Kidney epithelial cell (primary cell): Measurements from ENCODE around the gene ELOVL4. TPM values are rescaled to one million over a fixed set of nuclear protein-coding genes. Genes with fewer than 3 reads are reported as not detected.

Source experiments
- DNase-seq: peaks from one replicate; pipeline ENCODE4 v3.0.0-alpha.2; 2010; ENCODE audit warnings: low read depth
- H3K27me3 ChIP-seq: 2 replicates; pipeline ENCODE4 v1.6.0; 2011; ENCODE audit warnings: low read length; ENCODE audit not compliant: control insufficient read depth, insufficient read depth
- H3K36me3 ChIP-seq: 2 replicates; pipeline ENCODE4 v1.5.1; 2011; ENCODE audit warnings: low read length; ENCODE audit not compliant: control insufficient read depth, insufficient read depth
- H3K4me3 ChIP-seq: 2 replicates; pipeline ENCODE4 v1.5.1; 2011; ENCODE audit warnings: low read depth, mild to moderate bottlenecking, control low read depth, low read length
- total RNA-seq: library from RNA; depleted of rRNA; stranded (reverse); fragments of >200 nt; gene quantifications from 2 replicates; pipeline ENCODE4 v1.2.3, GENCODE V29; 2015
- TF ChIP-seq, protein P1 (sequence below): IDR thresholded peaks from 2 replicates; pipeline ENCODE4 v1.5.1; 2011; ENCODE audit warnings: mild to moderate bottlenecking, moderate library complexity, low read length, control low read depth, inconsistent platforms; ENCODE audit not compliant: insufficient read depth, poor library complexity, severe bottlenecking

ELOVL4 gene
- total RNA-seq, 1 donor from 2014 or later, result 2.8 TPM

- no peak for DNase-seq
- H3K4me3 ChIP-seq, result no peak overlapping the region
- TF ChIP-seq, protein P1, sequence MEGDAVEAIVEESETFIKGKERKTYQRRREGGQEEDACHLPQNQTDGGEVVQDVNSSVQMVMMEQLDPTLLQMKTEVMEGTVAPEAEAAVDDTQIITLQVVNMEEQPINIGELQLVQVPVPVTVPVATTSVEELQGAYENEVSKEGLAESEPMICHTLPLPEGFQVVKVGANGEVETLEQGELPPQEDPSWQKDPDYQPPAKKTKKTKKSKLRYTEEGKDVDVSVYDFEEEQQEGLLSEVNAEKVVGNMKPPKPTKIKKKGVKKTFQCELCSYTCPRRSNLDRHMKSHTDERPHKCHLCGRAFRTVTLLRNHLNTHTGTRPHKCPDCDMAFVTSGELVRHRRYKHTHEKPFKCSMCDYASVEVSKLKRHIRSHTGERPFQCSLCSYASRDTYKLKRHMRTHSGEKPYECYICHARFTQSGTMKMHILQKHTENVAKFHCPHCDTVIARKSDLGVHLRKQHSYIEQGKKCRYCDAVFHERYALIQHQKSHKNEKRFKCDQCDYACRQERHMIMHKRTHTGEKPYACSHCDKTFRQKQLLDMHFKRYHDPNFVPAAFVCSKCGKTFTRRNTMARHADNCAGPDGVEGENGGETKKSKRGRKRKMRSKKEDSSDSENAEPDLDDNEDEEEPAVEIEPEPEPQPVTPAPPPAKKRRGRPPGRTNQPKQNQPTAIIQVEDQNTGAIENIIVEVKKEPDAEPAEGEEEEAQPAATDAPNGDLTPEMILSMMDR, result no peak
- H3K27me3 ChIP-seq, result no peaks in the 10 kb centered on the region
- no peaks in the 10 kb centered on the region for H3K36me3 ChIP-seq
Observed at GRCh38 chr6:79954849-79955248, 7.5 kb upstream of the ELOVL4 start.

DNA sequence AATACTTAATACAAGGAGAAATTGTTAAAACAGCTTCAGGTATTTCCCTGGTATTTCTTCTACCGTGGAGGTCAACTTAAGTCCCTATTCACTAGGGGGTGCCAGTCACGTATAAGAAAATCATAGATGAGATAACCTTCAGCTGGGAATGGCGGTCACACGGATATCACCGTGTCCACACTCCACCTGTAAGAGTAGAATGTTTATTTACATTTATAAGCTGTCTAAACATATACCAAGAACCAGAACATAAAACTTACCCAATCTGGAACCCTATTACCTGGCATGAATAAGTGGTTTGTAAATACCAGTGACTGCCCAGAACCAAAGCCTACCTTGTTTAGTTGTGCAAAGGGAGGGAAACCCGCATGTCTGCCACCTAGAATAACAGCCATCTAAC is 1.9 kb upstream of the ELOVL4 start:
- Histone ChIP-seq H3K4me3 (no peak overlapping the region), H3K27me3 (no peaks in the 10 kb centered on the region), H3K36me3 (no peaks in the 10 kb centered on the region)
- peak; percentile 52 for DNase-seq
- TF ChIP-seq, protein P1, result peak; percentile 72

DNA sequence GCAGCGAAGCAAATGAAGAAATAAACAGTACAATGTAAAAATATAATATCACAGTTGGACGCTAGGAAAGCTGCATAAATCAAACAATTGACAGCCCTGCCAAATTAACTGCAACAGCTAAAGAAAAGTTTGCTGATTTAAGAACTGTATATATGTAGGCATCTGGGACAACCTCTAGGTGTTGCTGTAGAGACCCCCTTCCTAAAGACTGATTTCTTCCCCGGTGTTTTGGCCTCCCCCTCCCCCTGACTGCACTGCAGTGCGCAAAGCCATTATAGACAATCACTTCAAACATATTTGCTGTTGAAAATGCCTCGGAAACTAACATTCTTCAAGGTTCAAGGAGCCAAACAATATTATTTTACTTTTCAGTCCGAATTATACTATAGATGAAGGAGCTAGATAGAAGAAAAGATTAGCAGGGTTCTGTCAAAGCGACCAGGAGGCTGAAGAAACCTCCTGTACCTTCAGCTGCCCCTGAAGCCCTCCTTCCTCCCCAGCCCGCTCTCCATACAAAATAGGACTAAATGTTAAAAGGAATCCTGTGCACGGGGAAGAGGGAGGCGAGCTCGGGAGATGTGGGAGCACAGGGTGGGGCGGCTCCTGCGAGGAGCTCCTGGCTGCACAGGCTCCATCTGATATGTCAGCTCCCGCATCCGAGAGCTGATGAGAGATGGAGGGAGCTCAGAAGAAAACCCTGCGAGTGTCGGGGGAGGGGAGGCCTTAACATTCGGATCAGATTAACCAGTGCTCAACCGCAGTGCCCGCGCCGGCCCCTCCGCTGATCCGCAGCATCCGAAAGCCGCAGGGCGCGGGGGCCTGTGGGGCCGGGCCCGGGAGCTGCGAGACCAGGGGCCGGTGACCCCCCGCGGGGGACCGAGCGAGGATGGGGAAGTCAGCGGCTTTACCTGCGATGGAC is 822 bp downstream of the ELOVL4 start:
- no peaks in the 10 kb centered on the region for H3K27me3 ChIP-seq
- DNase-seq, result no peak
- TF ChIP-seq, protein P1, result peak; percentile 56

GRCh38 chr6:79943133-79943532 is 4.2 kb downstream of the ELOVL4 start:
- TF ChIP-seq, protein P1, result no peak
- no peaks in the 10 kb centered on the region for H3K27me3 ChIP-seq
- DNase-seq, result no peak
- no peaks in the 10 kb centered on the region for H3K36me3 ChIP-seq
- H3K4me3 ChIP-seq, result no peak overlapping the region

More for the DNA sequence above, 822 bp downstream of the ELOVL4 start:
- Histone ChIP-seq H3K36me3 (no peaks in the 10 kb centered on the region), H3K4me3 (peak overlapping the region; percentile 54)

DNA sequence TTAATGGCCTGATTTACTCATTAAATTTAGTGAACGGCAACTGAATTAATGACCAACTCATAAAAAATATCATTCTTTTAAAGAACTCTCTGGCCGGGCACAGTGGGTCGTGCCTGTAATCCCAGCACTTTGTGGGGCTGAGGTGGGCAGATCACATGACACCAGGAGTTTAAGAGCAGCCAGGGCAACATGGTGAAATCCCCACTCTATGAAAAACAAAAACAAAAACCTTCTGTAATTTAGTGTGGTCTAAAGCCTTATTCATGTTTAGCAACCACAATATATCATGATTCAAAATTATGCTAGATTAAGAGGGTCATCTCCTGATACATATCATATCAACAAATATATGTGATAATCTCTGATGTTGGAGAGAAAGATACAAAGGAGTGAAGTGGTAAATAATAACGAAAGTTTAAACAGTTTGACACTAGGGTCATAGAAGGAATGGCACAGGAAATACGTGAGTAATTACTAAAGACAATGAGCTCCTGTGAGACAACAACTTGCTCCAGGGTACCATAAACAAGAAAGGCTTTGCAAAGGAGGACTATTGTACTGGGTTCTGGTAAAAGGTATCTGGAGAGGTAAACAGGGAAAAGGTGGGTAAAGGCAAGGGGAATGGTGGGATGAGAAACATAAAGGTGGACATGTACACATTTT is 5.7 kb downstream of the ELOVL4 start:
- DNase-seq, result no peak
- Histone ChIP-seq H3K27me3 (no peaks in the 10 kb centered on the region), H3K4me3 (no peak overlapping the region), H3K36me3 (no peaks in the 10 kb centered on the region)
- TF ChIP-seq, protein P1, result no peak
